Psoas muscle (tissue), 8 donors: Measurements from ENCODE around the gene CFAP74. TPM values are rescaled to one million over a fixed set of nuclear protein-coding genes. Genes with fewer than 3 reads are reported as not detected.
"Not testable (repeated sequence)": the region's sequence is repeated elsewhere in the genome, so short reads cannot be mapped to it uniquely, and the experiment has no call there.

ENCODE experiments used
- ATAC-seq, 4 donors: fragments of 200-7000 bp; cut with Tn5 transposase; one replicate each; pipeline ENCODE4 v1.9.1; 2020; ENCODE audit warnings: moderate library complexity in 3 of 4, mild to moderate bottlenecking in 2 of 4
- DNase-seq, 2 donors: peaks; one replicate each; pipeline ENCODE4 v3.0.0-alpha.2; 2020
- H3K27ac ChIP-seq: fragments of 200-600 bp; one replicate; pipeline ENCODE4 v1.8.0; 2022
- H3K27me3 ChIP-seq, 3 donors: fragments of 200-600 bp in 1 of 3; one replicate each; pipeline versions ENCODE4 v1.6.1 to v1.8.0; 2013 to 2022; ENCODE audit warnings: low read length in 2 of 3, mild to moderate bottlenecking in 2 of 3, moderate library complexity in 1 of 3; ENCODE audit not compliant: insufficient read depth in 3 of 3
- H3K36me3 ChIP-seq, 2 donors: fragments of 200-600 bp in 1 of 2; one replicate each; pipeline versions ENCODE4 v1.6.1 to v1.8.0; 2013 to 2022; ENCODE audit warnings: low read depth in 1 of 2, mild to moderate bottlenecking in 1 of 2, moderate library complexity in 1 of 2; ENCODE audit not compliant: insufficient read depth in 1 of 2
- H3K4me1 ChIP-seq: fragments of 200-600 bp; one replicate; pipeline ENCODE4 v1.8.0; 2022
- H3K4me3 ChIP-seq: fragments of 200-600 bp; one replicate; pipeline ENCODE4 v1.8.0; 2022; ENCODE audit warnings: mild to moderate bottlenecking
- H3K9me3 ChIP-seq: fragments of 200-600 bp; one replicate; pipeline ENCODE4 v1.8.0; 2022
- CTCF ChIP-seq: fragments of 200-600 bp; IDR thresholded peaks from one replicate; pipeline ENCODE4 v1.8.0; 2022; ENCODE audit warnings: antibody characterized with exemption
- WGBS, 3 donors: extraction: QIAGEN DNeasy Blood & Tissue Kit; methylation state at CpG; one replicate each; pipeline versions ENCODE4 v1.1.6 to v1.1.7; 2013; 5-methylcytosine and 5-hydroxymethylcytosine counted together
- intact Hi-C, 2 donors: fragments of 100-400 bp; cut with DNase I; formaldehyde crosslinking; loops; one replicate each; pipeline versions ENCODE4 v1.11.0 to v1.14.2; 2022
- polyA plus RNA-seq, 3 donors: library from polyadenylated mRNA; stranded (reverse); fragments of 200-250 nt; gene quantifications; one replicate each; pipeline ENCODE4 v1.2.3, GENCODE V29; 2013
- total RNA-seq, 4 donors: library from RNA; stranded (reverse); fragmentation: NEBNext Ultra II Directional in 2 of 4; extraction: Animal tissue kit (Norgen Biotek cat#: 25700) in 2 of 4; gene quantifications; one replicate each; pipeline versions ENCODE4 v1.2.1 to v1.2.4, GENCODE V29; 2021 to 2023
- donor health status: healthy with polysubstance abuse.
- donor health status: DM: no; HTN: no; CAD: no; lungs with moderate emphysema.
- donor health status: Bipolar disorder and iron deficiency.
- donor health status: healthy.
- donor health status: DM: yes; HTN: yes; CAD: no.
- donor health status: DM: no; HTN: no; CAD: no.
- donor health status: DM: no; HTN: no; CAD: no.
- donor health status: DM: yes; HTN: yes; CAD: no.

CFAP74 gene
- total and polyA plus RNA-seq, 7 donors: 0.01 to 0.05 TPM; not detected in 5

GRCh38 chr1:1982379-1983232 is 21.0 kb downstream of the CFAP74 start:
- H3K4me3 ChIP-seq: no peak overlapping the region
- no peaks in the 10 kb centered on the region for H3K9me3 ChIP-seq
- no peak for TF ChIP-seq CTCF
- no peak overlapping the region for H3K27ac ChIP-seq
- WGBS, 3 donors: 76 to 84% (median 79%) methylated on average over 31 to 36 of the region's 36 CpGs
- H3K4me1 ChIP-seq: no peaks in the 10 kb centered on the region
- intact Hi-C loops: no loop called here
- ATAC-seq (no peak), DNase-seq (no peak)
- peaks cover 0 to 25% (median 0%) of the 10 kb centered on the region in 3 donors for H3K27me3 ChIP-seq
- no peaks in the 10 kb centered on the region for H3K36me3 ChIP-seq

- H3K27ac ChIP-seq, intact Hi-C loops, H3K4me1 ChIP-seq, DNase-seq, H3K4me3 ChIP-seq, H3K9me3 ChIP-seq, H3K36me3 ChIP-seq, ATAC-seq: not testable (repeated sequence)
- 90 to 98% (median 98%) methylated on average over 63 to 70 of the region's 73 CpGs for WGBS, 3 donors
- peaks cover 0 to 17% (median 3%) of the 10 kb centered on the region in 3 donors for H3K27me3 ChIP-seq
Observed at GRCh38 chr1:1981631-1982327, 21.8 kb downstream of the CFAP74 start.

GRCh38 chr1:1981142-1981500 is 22.5 kb downstream of the CFAP74 start:
- H3K27ac ChIP-seq: no peak overlapping the region
- TF ChIP-seq CTCF: no peak
- H3K36me3 ChIP-seq: no peaks in the 10 kb centered on the region
- 93 to 95% (median 94%) methylated on average over 24 to 26 of the region's 26 CpGs for WGBS, 3 donors
- H3K9me3 ChIP-seq: no peaks in the 10 kb centered on the region
- ATAC-seq: no peak
- DNase-seq: no peak
- peaks cover 0 to 12% (median 3%) of the 10 kb centered on the region in 3 donors for H3K27me3 ChIP-seq
- H3K4me3 ChIP-seq: no peak overlapping the region
- intact Hi-C loops: no loop called here
- H3K4me1 ChIP-seq: no peaks in the 10 kb centered on the region

- ATAC-seq: no peak
- no peak for DNase-seq
- Histone ChIP-seq H3K27me3 (peaks cover 0 to 12% (median 3%) of the 10 kb centered on the region in 3 donors), H3K9me3 (no peaks in the 10 kb centered on the region), H3K4me3 (no peak overlapping the region), H3K27ac (no peak overlapping the region), H3K36me3 (no peaks in the 10 kb centered on the region), H3K4me1 (no peaks in the 10 kb centered on the region)
- WGBS, 3 donors: 91 to 94% (median 92%) methylated on average over 39 to 42 of the region's 42 CpGs
- TF ChIP-seq CTCF: no peak
- intact Hi-C loops: no loop called here
Observed at GRCh38 chr1:1980467-1981141, 23.0 kb downstream of the CFAP74 start.
